H54 (cell line): ENCODE results near the gene ECEL1.
"Not testable (repeated sequence)": the region's sequence is repeated elsewhere in the genome, so short reads cannot be mapped to it uniquely, and the experiment has no call there.

Source experiments
- DNase-seq: peaks from one replicate; pipeline ENCODE4 v3.0.0; 2011; ENCODE audit warnings: low spot score, mixed read lengths; ENCODE audit not compliant: insufficient read length
- FAIRE-seq: peaks from 3 replicates; lab custom pipeline; 2011; peaks lifted over from hg19 to GRCh38; lab: Jason Lieb, UNC
- POLR2A ChIP-seq: IDR thresholded peaks from 2 replicates; pipeline ENCODE4 v1.6.1; 2011; ENCODE audit warnings: low read depth, mild to moderate bottlenecking, low read length

ECEL1 gene

GRCh38 chr2:232487385-232488096, at the start of gene ECEL1:
Gene ECEL1 (minus strand): TSS chr2:232487834. CDS start chr2:232486653, 1,181 bp downstream.
- FAIRE-seq (no peak), DNase-seq (no peak)
- no peak for TF ChIP-seq POLR2A

- DNase-seq (no peak), FAIRE-seq (no peak)
- no peak for TF ChIP-seq POLR2A
Observed at GRCh38 chr2:232537079-232537478, 49.4 kb upstream of the ECEL1 start.

GRCh38 chr2:232535761-232536530, 48.3 kb upstream of the ECEL1 start:
- no peak for DNase-seq
- FAIRE-seq, result no peak
- TF ChIP-seq POLR2A, result no peak

GRCh38 chr2:232534940-232535651, 47.5 kb upstream of the ECEL1 start:
- no peak for DNase-seq
- FAIRE-seq, result no peak
- TF ChIP-seq POLR2A, result no peak

- no peak for FAIRE-seq
- DNase-seq, result no peak
- no peak for TF ChIP-seq POLR2A
Observed at GRCh38 chr2:232533944-232534710, 46.5 kb upstream of the ECEL1 start.

- FAIRE-seq, DNase-seq: not testable (repeated sequence)
Observed at GRCh38 chr2:232532821-232533220, 45.2 kb upstream of the ECEL1 start.

GRCh38 chr2:232532419-232532818, 44.8 kb upstream of the ECEL1 start:
- DNase-seq (no peak), FAIRE-seq (no peak)
- TF ChIP-seq POLR2A, result no peak

- FAIRE-seq, result no peak
- no peak for DNase-seq
- no peak for TF ChIP-seq POLR2A
Observed at GRCh38 chr2:232530626-232531260, 43.1 kb upstream of the ECEL1 start.

GRCh38 chr2:232529806-232530547, 42.3 kb upstream of the ECEL1 start:
- TF ChIP-seq POLR2A, result no peak
- no peak for DNase-seq
- FAIRE-seq, result no peak

- DNase-seq (peak; percentile 62), FAIRE-seq (no peak)
- TF ChIP-seq POLR2A, result no peak
Observed at GRCh38 chr2:232528746-232529460, 41.3 kb upstream of the ECEL1 start.

- no peak for DNase-seq
- FAIRE-seq, result no peak
- no peak for TF ChIP-seq POLR2A
Observed at GRCh38 chr2:232527905-232528470, 40.4 kb upstream of the ECEL1 start.
